Measurements from ENCODE around the gene SERTAD3.
A peak's percentile ranks its signal among the peaks of the same experiment; 100 is the strongest.
"Not testable (repeated sequence)": the region's sequence is repeated elsewhere in the genome, so short reads cannot be mapped to it uniquely, and the experiment has no call there.

SERTAD3 gene

GRCh38 chr19:40457953-40458596, 13.9 kb upstream of the SERTAD3 start:
- DNase-seq (ENCODE audit: low spot score), result no peak

GRCh38 chr19:40457048-40457447, 12.9 kb upstream of the SERTAD3 start:
- no peak for DNase-seq (ENCODE audit: low spot score)

- not testable (repeated sequence) for DNase-seq (ENCODE audit: low spot score)
Measured at GRCh38 chr19:40453943-40454342, 9.8 kb upstream of the SERTAD3 start.

GRCh38 chr19:40453151-40453735, 9.1 kb upstream of the SERTAD3 start:
- no peak for DNase-seq (ENCODE audit: low spot score)

- no peak for DNase-seq (ENCODE audit: low spot score)
Measured at GRCh38 chr19:40452016-40452415, 7.9 kb upstream of the SERTAD3 start.

GRCh38 chr19:40450664-40451063, 6.5 kb upstream of the SERTAD3 start:
- no peak for DNase-seq (ENCODE audit: low spot score)

GRCh38 chr19:40449506-40449905, 5.4 kb upstream of the SERTAD3 start:
- no peak for DNase-seq (ENCODE audit: low spot score)

- no peak for DNase-seq (ENCODE audit: low spot score)
Measured at GRCh38 chr19:40446263-40446784, 2.2 kb upstream of the SERTAD3 start.

GRCh38 chr19:40445780-40446262, 1.7 kb upstream of the SERTAD3 start:
- peak; percentile 22 for DNase-seq (ENCODE audit: low spot score)

GRCh38 chr19:40444825-40445312, 734 bp upstream of the SERTAD3 start:
- no peak for DNase-seq (ENCODE audit: low spot score)

- DNase-seq (ENCODE audit: low spot score), result peak; percentile 99
Measured at GRCh38 chr19:40443131-40443999, 770 bp downstream of the SERTAD3 start.

GRCh38 chr19:40442328-40443130, 1.6 kb downstream of the SERTAD3 start:
- no peak for DNase-seq (ENCODE audit: low spot score)

GRCh38 chr19:40441719-40442253, 2.3 kb downstream of the SERTAD3 start:
- DNase-seq (ENCODE audit: low spot score), result no peak

- no peak for DNase-seq (ENCODE audit: low spot score)
Measured at GRCh38 chr19:40438284-40438683, 5.9 kb downstream of the SERTAD3 start.

GRCh38 chr19:40433391-40434216, 10.5 kb downstream of the SERTAD3 start:
- peak; percentile 88 for DNase-seq (ENCODE audit: low spot score)

- not testable (repeated sequence) for DNase-seq (ENCODE audit: low spot score)
Measured at GRCh38 chr19:40432760-40433159, 11.4 kb downstream of the SERTAD3 start.

GRCh38 chr19:40431698-40432097, 12.4 kb downstream of the SERTAD3 start:
- no peak for DNase-seq (ENCODE audit: low spot score)

GRCh38 chr19:40430242-40430641, 13.9 kb downstream of the SERTAD3 start:
- DNase-seq (ENCODE audit: low spot score), result not testable (repeated sequence)

- DNase-seq (ENCODE audit: low spot score), result not testable (repeated sequence)
Measured at GRCh38 chr19:40428197-40428596, 15.9 kb downstream of the SERTAD3 start.

Data from hepatic stellate cell (primary cell).